ENCODE results near the gene TMEM132D.

GRCh38 chr12:129558036-129558435, 345.8 kb downstream of the TMEM132D start:
- TF ChIP-seq CTCF (conservative IDR thresholded peaks at IDR 0.05; ENCODE audit: low read length) (no peak), EZH2phosphoT487 (IDR thresholded peaks at IDR 0.05; ENCODE audit: borderline replicate concordance, low read depth, low read length) (no peak)

All from OCI-LY7 (cell line).